Activated effector memory CD4-positive, alpha-beta T cell treated with anti-CD3 and anti-CD28 coated beads, Interleukin-2, amount 50 U/mL, for 16 hours (primary cell): ENCODE data around the gene NFIC.
"Not testable (repeated sequence)": the region's sequence is repeated elsewhere in the genome, so short reads cannot be mapped to it uniquely, and the experiment has no call there.

ENCODE experiments used
- DNase-seq: peaks from one replicate; pipeline ENCODE4 v3.0.0-alpha.2; 2020

NFIC gene

DNA sequence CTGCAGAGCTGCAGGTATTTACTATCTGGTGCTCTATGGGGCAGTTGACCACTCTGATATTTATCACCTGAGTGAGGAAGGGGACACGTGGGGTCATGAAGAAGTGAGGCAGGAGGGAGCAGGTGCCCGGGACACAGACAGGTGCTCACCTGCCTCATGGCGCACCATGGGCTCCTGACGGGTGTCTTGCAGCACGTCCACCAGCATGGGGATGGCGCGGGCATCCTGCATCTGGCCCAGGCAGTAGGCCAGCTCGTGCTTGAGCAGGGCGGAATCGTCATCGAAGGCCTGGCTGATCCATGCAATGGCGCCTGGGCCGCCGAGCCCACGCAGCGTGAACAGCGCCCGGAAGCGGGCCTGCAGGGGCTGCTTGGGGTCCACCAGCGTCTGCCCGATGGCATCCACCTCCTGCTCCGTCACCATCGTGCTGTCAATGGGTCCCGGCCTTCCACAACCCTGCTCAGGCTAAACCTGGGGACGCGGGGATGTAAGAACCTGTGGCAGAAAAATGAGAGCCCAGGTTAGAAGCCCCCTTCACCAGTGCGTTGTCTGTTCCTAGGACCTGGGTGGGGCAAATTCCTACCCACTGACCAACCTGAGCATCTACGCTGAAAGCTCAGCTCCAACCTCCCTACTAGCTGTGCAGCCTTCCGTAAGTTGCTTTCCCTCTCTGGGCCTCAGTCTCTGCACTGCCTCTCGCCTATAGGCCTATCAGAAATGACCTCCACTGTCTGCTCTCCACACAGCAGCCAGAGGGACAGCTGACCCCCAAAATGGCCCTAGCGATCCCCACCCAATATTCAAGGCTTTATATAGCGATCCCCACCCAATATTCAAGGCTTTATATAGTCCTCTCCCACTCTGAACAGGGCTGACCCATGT is 130.2 kb downstream of the NFIC start:
- no peak for DNase-seq

DNA sequence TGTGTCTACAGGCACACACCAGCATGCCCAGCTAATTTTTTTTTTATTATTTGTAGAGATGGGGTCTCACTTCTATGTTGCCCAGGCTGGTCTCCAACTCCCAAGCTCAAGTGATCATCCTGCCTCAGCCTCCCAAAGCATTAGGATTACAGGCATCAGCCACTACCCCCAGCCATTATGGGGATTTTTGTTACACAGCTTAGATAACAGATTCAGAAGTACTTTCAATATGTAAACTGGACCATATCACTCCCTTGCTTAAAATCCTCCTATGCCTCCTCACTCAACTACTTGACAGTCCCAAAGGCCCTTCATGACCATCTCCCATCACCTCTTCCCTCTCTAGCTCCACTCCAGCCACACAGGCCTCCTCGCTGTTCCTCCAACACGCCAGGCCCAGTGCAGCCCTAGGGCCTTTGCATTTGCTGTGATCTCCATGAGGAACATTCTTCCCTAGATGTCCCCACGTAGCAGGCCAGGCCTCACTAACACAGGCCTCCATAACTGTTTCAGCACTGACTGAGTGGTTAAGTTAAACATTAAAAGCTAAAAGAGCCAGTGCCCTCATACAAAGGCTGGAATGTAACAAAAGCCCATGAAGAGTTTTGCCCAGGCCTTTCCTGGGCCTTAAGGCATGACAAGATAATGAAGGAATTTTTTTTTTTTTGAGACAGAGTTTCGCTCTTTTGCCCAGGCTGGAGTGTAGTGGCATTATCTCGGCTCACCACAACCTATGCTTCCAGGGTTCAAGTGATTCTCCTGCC is 131.6 kb downstream of the NFIC start:
- no peak for DNase-seq

GRCh38 chr19:3499738-3500428 is 133.5 kb downstream of the NFIC start:
- DNase-seq, result no peak

DNA sequence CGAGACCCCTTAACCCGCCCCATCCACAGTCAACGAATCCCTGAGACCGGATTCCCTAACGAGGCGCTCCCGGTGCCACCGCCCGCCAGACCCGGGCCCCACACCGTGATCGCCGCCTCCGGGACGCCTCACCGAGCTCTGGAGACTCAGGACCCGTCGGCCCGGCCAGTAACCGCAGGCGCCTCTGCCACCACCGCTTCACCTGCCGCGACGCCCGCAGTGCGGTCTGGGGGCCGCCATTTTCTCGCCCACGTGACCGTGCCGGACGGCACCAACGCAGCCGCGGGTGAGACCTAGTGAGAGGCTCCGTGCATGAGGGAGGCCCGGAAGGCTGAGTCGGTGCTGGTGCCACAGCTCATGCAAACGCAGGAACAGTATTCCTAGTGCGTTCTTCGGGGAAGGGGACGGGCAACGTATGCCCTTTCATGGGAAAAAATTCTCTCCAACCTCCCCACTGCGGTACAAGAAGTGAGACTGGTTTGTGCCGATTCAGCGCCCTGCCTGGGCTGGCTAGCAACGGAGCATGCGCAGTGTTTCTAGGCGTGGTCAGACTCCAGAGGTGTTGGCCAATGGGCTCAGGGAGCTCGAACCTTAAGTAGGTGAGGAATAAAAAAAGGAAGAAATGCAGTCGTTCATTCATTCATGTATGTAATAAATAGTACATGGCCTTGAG is 134.2 kb downstream of the NFIC start, which contains the start of gene DOHH:
TSS of gene DOHH (minus strand) at position 246 of the 673 bp plus-strand sequence. CDS start 3,860 bp downstream, outside the sequence.
- peak; percentile 98 for DNase-seq

DNA sequence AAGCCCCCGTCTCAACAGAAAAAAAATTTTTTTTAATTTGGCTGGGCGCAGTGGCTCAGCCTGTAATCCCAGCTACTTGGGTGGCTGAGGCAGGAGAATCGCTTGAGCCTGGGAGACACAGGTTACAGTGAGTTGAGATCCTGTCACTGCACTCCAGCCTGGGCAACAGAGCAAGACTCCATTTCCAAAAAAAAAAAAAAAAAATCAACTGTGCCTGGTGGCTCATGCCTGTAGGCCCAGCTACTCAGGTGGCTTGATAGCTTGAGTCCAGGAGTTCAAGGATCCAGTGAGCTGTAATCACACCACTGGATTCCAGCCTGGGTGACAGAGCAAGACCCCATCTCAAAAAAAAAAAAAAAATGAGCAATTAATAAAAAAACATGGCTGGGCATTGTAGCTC is 135.4 kb downstream of the NFIC start:
- DNase-seq, result no peak

GRCh38 chr19:3503036-3503572 is 136.7 kb downstream of the NFIC start:
- no peak for DNase-seq

GRCh38 chr19:3504735-3505134 is 138.4 kb downstream of the NFIC start:
- DNase-seq, result no peak

GRCh38 chr19:3505598-3506383 is 139.4 kb downstream of the NFIC start, which contains the start of gene FZR1:
TSS of gene FZR1 (plus strand) at chr19:3506311. CDS start at chr19:3522990, 16,679 bp downstream.
- DNase-seq, result peak; percentile 100

- DNase-seq, result peak; percentile 75
Observed at GRCh38 chr19:3506384-3507340, 140.3 kb downstream of the NFIC start.

GRCh38 chr19:3507371-3508120 is 141.2 kb downstream of the NFIC start:
- DNase-seq, result peak; percentile 81

DNA sequence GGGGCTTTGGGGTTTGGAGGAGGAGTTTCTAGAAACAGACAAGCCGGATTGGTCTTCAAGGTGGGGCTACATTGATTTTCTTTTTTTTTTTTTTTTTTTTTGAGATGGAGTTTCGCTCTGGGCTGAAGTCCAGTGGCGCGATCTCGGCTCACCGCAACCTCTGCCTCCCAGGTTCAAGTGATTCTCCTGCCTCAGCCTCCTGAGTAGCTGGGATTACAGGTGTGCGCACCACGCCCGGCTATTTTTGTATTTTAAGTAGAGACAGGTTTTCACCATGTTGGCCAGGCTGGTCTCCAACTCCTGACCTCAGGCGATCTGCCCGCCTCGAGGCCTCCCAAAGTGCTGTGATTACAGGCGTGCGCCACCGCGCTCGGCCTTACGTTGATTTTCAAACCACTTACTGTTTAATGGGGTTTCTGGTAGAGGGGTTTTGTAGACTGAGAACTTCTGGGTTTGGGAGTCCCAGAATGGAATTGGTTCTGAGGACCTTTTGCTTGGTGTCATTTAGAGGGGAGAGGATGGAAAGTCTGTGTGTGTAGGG is 141.8 kb downstream of the NFIC start:
- DNase-seq, result not testable (repeated sequence)

GRCh38 chr19:3508771-3509535 is 142.6 kb downstream of the NFIC start:
- DNase-seq, result no peak

DNA sequence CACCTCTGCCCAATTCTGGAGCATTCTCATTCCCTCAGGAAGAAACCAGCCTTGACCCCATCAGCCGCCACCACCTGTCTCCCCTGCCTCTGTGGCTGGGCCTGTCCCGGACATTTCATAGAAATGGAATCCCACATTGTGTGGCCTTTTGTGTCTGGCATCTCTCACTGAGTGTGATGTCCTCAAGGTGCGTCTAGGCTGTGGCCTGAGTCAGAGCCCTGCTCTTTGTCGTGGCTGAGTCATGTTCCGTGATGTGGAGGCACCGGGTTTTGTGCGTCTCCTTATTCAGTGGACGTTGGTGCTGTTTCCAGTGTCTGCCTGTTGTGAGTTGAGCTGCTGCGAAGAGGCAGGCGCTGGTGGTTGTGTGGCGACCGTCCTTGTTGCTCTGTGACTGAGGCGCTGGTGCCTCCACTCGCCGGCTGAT is 143.2 kb downstream of the NFIC start:
- DNase-seq, result peak; percentile 70

GRCh38 chr19:3510727-3511126 is 144.3 kb downstream of the NFIC start:
- DNase-seq, result no peak

GRCh38 chr19:3511506-3512251 is 145.3 kb downstream of the NFIC start:
- no peak for DNase-seq

- DNase-seq, result no peak
Observed at GRCh38 chr19:3512562-3513228, 146.3 kb downstream of the NFIC start.
